Retinal pigment epithelial cell (primary cell): ENCODE measurements around the gene P2RX5.

Experiments used
- DNase-seq: peaks from one replicate; pipeline ENCODE4 v3.0.0-alpha.2; 2010; ENCODE audit warnings: low read depth
- H3K4me3 ChIP-seq: 2 replicates; pipeline ENCODE4 v1.5.1; 2011; ENCODE audit warnings: mild to moderate bottlenecking, low read length, control low read depth, moderate library complexity
- CTCF ChIP-seq: conservative IDR thresholded peaks from 2 replicates; pipeline ENCODE4 v1.5.1; 2011; ENCODE audit warnings: low read depth, low read length, control low read depth, inconsistent platforms

The P2RX5 gene

GRCh38 chr17:3641014-3641413 is 54.9 kb downstream of the P2RX5 start:
- H3K4me3 ChIP-seq = no peak overlapping the region
- TF ChIP-seq CTCF = no peak
- DNase-seq = no peak

GRCh38 chr17:3639981-3640596 is 55.9 kb downstream of the P2RX5 start:
- TF ChIP-seq CTCF = no peak
- no peak for DNase-seq
- H3K4me3 ChIP-seq = no peak overlapping the region

- TF ChIP-seq CTCF = no peak
- H3K4me3 ChIP-seq = peak overlapping the region; percentile 86
- no peak for DNase-seq
Measured at GRCh38 chr17:3636908-3637373, 59.0 kb downstream of the P2RX5 start.

GRCh38 chr17:3636154-3636907 is 59.6 kb downstream of the P2RX5 start, which contains the start of the genes CTNS and SHPK:
CTNS (plus strand) TSS chr17:3636760; CDS start chr17:3640207, 3,447 bp downstream.
SHPK (minus strand) TSS chr17:3636250; CDS start chr17:3636219, 31 bp downstream.
- peak; percentile 80 for DNase-seq
- no peak for TF ChIP-seq CTCF
- peak within 1 kb of the TSS; percentile 86 for H3K4me3 ChIP-seq

- H3K4me3 ChIP-seq = peak overlapping the region; percentile 86
- no peak for TF ChIP-seq CTCF
- DNase-seq = no peak
Measured at GRCh38 chr17:3635474-3636153, 60.3 kb downstream of the P2RX5 start.

GRCh38 chr17:3632287-3632686 is 63.7 kb downstream of the P2RX5 start:
- no peak for TF ChIP-seq CTCF
- no peak overlapping the region for H3K4me3 ChIP-seq
- DNase-seq = no peak

GRCh38 chr17:3630781-3631180 is 65.2 kb downstream of the P2RX5 start:
- no peak for TF ChIP-seq CTCF
- no peak overlapping the region for H3K4me3 ChIP-seq
- DNase-seq = no peak
